NCI-H146 (cell line): Measurements from ENCODE around the gene PAPSS2.
A peak's percentile ranks its signal among the peaks of the same experiment; 100 is the strongest.
"Not testable (repeated sequence)": the region's sequence is repeated elsewhere in the genome, so short reads cannot be mapped to it uniquely, and the experiment has no call there.

Source experiments
- DNase-seq: peaks from one replicate; lab custom pipeline; 2025; lab: John Stamatoyannopoulos, UW

Gene PAPSS2

GRCh38 chr10:87706731-87707130, 47.1 kb downstream of the PAPSS2 start:
- no peak for DNase-seq

GRCh38 chr10:87707254-87707653, 47.6 kb downstream of the PAPSS2 start:
- no peak for DNase-seq

DNA sequence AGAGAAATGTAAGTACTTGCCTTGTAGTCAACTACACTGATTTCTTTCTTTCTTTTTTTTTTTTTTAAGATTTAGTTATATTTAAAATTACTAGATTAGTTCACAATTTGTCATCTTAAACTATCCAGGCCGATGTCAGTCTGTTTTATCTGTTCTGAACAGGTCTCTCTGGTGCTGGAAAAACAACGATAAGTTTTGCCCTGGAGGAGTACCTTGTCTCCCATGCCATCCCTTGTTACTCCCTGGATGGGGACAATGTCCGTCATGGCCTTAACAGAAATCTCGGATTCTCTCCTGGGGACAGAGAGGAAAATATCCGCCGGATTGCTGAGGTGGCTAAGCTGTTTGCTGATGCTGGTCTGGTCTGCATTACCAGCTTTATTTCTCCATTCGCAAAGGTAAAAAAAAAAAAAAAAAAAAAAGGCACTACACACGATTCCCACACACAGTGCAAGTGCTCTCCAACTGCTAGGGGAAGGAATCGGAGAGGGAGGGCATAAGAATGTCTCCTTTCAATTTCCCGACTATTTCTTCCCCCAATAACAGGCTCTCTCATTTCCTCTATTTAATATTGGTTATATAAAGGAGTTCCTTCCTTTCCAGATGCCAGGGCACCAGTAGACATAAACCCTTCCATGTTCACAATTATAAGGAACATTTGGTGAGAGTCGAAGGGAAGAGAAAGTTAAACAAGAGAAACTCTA, 53.4 kb downstream of the PAPSS2 start:
- no peak for DNase-seq

- no peak for DNase-seq
Observed at GRCh38 chr10:87713707-87714106, 54.0 kb downstream of the PAPSS2 start.

DNA sequence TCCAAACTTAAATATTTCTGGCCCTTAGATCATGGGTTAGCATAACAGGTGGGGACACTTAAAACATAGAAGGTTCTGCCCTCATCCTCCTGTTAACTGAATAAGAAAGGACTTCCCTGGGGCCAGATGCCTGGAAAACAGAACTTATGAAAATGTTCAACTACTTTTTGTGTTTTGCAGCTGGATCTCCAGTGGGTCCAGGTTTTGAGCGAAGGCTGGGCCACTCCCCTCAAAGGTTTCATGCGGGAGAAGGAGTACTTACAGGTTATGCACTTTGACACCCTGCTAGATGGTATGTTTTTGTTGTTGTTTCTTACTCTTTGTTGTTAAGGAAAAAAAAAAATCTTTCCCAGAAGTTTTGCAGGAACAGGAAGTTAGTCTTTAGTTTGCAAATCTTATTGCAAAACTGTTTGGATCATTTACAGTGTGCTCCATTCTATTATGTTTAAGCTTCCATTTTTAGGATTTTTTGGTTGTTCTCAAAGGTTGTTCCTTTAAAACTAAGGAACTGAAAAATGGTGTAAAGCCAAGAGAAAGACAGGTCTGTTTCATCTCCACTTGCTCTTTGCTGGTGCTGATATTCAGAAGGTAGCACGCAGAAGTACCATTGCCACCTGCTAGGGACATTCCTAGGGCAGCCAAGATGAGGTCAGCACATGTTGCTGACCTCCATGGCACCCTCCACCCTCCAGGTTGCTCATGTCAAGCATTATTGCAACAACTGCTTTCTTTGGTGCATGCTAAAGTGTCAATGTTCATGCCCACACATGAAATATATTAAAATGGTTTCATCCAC, 56.1 kb downstream of the PAPSS2 start:
- DNase-seq, result no peak

DNA sequence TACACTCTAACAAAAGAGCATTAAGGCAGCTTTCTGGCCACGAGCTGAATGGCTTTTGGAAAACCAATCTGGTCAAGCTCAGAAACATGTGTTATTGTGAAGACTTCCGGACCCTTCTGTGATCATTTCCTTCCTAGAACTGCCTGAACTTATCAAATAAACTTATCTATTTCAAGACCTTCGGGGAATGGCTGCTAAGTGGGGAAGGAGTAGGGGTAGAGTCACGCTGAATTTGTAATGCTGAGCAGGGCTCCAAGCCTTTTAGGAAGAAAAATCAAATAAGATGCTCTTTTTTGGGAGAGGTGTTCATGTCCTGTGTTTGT, 56.6 kb downstream of the PAPSS2 start:
- no peak for DNase-seq

DNA sequence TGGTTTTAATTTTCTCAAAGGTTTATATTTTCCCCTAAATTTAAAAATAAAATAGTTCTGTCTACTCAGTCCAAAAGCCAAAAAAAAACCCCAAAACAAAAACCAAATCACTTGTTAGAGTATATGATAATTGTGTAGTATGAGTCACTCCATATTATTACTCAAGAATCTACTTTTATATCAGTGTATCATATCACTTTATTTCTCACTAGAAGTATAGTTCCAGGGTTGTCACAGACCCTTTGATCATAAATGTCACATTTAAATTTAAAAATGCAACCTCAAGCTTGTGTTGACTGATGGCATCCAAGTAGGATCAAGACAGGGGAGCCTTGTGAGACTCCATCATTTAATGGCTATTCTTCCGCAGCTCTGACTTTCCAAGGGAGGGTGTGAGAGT, 61.0 kb downstream of the PAPSS2 start:
- no peak for DNase-seq

GRCh38 chr10:87721781-87722180, 62.1 kb downstream of the PAPSS2 start:
- no peak for DNase-seq

DNA sequence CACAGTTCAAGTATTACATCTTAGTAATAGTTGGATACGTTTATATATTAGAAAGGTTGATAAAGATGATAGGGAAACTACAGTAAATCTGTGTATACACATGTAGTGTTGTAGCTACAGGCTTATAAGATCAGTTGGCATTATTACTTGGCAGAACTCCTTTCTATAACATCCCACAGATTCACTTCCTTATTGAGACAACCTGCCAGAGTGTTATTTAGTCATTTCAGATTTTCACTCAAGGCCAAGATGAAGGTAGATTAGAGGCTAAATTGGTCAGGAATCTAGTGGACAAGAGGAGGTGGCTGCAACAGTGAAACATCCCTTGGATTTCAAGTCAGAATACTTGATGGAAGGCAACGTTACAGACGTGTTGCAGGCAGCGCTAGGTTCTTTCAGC, 63.0 kb downstream of the PAPSS2 start:
- no peak for DNase-seq

- DNase-seq, result no peak
Observed at GRCh38 chr10:87723500-87723899, 63.8 kb downstream of the PAPSS2 start.

- no peak for DNase-seq
Observed at GRCh38 chr10:87724789-87725188, 65.1 kb downstream of the PAPSS2 start.

GRCh38 chr10:87729940-87730339, 70.3 kb downstream of the PAPSS2 start:
- DNase-seq, result no peak

GRCh38 chr10:87733081-87733480, 73.4 kb downstream of the PAPSS2 start:
- DNase-seq, result peak; percentile 16

- DNase-seq, result peak; percentile 56
Observed at GRCh38 chr10:87734987-87735827, 75.5 kb downstream of the PAPSS2 start.

DNA sequence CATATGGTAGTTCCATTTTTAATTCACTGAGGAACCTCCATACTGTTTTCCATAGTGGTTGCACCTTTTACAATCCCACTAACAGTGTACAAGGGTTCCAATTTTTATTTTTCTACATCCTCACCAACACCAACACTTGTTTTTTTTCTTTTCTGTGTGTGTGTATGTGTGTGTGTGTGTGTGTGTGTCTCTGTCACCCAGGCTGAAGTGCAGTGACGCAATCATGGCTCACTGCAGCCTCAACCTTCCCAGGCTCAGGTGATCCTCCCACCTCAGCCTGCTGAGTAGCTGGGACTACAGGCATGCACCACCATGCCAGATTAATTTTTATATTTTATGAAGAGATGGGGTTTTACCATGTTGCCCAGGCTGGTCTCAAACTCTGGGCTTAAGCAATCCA, 78.6 kb downstream of the PAPSS2 start:
- DNase-seq, result not testable (repeated sequence)

DNA sequence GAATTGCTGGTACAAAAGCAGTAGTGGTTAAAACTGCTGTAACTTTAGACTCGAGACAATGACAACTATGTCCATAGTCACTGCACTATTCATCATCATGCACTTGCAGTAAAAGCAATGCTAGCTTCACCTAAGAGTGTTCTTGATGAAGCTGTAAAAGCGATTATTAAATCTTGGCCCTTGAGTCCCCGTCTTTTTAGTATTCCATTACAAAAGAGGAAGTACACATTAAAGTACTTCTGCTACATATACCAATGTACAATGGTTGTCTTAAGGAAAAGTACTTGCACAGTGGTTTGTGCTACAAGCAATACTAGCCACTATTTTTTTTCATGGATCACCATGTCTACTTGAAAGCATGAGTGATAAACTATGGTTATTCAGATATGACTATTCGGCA, 80.0 kb downstream of the PAPSS2 start:
- no peak for DNase-seq

- no peak for DNase-seq
Observed at GRCh38 chr10:87740254-87740655, 80.6 kb downstream of the PAPSS2 start.

DNA sequence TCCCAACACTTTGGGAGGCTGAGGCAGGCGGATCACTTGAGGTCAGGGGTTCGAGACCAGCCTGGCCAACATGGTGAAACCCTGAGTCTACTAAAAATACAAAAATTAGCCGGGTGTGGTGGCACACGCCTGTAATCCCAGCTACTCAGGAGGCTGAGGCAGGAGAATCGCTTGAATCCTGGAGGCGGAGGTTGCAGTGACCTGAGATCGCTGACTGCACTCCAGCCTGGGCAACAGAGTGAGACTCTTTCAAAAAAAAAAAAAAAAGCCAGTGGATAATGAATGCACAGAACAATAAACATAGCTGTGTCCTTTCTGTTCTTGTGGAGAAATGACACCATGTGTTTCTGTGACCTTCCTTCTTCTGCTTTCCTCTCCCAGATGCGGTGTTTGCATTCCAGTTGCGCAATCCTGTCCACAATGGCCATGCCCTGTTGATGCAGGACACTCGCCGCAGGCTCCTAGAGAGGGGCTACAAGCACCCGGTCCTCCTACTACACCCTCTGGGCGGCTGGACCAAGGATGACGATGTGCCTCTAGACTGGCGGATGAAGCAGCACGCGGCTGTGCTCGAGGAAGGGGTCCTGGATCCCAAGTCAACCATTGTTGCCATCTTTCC, 83.4 kb downstream of the PAPSS2 start:
- not testable (repeated sequence) for DNase-seq

GRCh38 chr10:87744606-87745005, 84.9 kb downstream of the PAPSS2 start:
- no peak for DNase-seq

DNA sequence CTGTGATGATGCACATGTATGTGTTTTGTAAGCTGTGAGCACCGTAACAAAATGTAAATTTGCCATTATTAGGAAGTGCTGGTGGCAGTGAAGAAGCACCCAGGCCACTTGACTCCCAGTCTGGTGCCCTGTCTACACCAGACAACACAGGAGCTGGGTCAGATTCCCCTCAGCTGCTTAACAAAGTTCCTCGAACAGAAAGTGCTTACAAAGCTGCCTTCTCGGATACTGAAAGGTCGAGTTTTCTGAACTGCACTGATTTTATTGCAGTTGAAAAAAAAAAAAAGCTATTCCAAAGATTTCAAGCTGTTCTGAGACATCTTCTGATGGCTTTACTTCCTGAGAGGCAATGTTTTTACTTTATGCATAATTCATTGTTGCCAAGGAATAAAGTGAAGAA, 87.2 kb downstream of the PAPSS2 start:
- DNase-seq, result no peak

DNA sequence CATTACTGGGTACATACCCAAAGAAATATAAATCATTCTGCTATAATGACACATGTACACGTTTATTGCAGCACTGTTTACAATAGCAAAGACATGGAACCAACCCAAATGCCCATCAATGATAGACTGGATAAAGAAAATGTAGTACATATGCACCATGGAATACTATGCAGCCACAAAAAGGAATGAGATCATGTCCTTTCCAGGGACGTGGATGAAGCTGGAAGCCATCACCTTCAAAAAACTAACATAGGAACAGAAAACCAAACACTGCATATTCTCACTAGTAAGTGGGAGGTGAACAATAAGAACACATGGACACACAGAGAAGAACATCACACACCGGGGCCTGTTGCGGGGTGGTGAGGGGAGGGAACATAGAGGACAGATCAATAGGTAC, 88.6 kb downstream of the PAPSS2 start:
- DNase-seq, result not testable (repeated sequence)

DNA sequence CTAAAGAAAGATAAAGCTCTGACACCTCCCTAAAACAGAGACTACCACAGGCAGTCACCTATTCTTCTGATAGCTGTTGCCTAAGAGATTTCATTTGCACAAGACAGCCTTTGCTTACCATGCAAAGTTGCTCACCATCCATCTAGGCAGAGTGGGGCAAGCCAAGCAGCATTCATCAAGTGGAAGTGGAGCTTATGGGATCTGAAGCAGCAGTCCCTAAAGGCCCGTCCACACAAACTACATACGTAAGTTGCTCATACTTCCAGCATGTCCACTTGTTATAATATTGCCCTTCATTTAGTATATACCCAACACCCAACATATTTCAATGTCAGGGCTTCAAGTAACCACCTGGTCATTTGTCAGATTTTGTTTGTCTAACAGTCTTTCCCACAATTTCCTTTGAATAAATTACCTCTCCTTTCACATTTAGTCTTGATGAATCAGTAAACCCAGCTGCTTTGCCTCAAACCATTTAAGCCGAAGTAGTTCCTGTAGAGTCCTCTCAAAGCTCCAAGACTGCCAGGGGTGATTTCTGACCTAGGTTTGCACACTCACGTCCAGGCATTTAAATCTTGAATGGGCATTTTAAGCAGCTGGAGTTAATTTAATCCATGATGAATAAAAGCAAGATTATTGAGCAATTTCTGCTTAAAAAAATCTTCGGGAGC, 90.5 kb downstream of the PAPSS2 start:
- peak; percentile 39 for DNase-seq
